Measurements from ENCODE around the gene PALLD.

DNA sequence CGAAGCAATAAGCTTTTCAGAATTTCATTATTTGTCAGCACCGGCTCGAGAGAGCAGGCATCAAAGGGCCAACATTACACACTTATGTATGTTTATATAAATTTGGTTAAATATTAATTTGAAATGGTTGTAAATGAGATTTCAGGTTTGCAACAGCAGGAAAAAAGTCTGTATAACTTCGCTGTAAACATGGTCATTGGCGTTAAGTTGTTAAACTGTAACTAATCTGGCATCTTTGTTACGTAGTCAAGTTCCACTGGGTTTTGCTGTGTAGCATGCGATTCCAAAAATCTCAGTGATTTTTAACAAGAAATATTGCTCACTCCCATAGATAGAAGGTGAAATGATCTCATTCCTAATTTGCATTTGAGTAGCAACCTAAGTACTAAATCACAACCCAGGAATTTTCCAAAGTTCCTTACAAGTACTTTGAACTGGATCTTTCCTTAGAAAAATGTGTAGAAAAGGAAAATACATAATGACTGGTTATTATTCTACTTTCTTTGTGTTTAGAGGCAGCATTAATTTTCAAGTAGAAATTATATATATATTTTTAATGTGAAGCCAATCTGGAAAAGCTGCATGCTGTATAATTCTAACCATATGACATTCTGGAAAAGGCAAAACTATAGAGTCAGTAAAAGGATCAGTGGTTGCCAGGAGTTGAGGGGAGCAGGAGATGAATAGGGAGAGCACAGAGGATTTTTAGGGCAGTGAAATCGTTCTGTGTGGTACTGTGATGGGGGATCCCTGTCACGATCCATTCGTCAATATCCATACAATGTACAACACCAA lies 291.1 kb downstream of the PALLD start:
- no peak for TF ChIP-seq EZH2phosphoT487 (IDR thresholded peaks at IDR 0.05; ENCODE audit: insufficient read depth, low read depth)
- TF ChIP-seq EZH2 (IDR thresholded peaks at IDR 0.05; ENCODE audit: insufficient read depth, poor library complexity, severe bottlenecking): no peak

Measured in GM23248 (cell line).